HepG2 (cell line): ENCODE results near the gene FER1L5. TPM values are rescaled to one million over a fixed set of nuclear protein-coding genes. Genes with fewer than 3 reads are reported as not detected.

Experiments used
- GATAD2A ChIP-seq: IDR thresholded peaks from 2 replicates; pipeline ENCODE4 v1.6.1; 2016
- HDAC6 ChIP-seq: fragments of 200-600 bp; sonication (generic); IDR thresholded peaks from 2 replicates; pipeline ENCODE4 v1.7.0; 2017; ENCODE audit warnings: mild to moderate bottlenecking, antibody characterized with exemption, low read length, low read depth
- HNF1B ChIP-seq: sonication (generic); formaldehyde crosslinking; IDR thresholded peaks from 2 replicates; pipeline ENCODE4 v1.5.1; 2020; ENCODE audit warnings: mild to moderate bottlenecking, moderate library complexity, missing genetic modification reagents
- KMT2B ChIP-seq: IDR thresholded peaks from 2 replicates; pipeline ENCODE4 v1.6.1; 2016; ENCODE audit warnings: missing genetic modification reagents, missing compliant biosample characterization
- PATZ1 ChIP-seq: sonication (generic); formaldehyde crosslinking; IDR thresholded peaks from 2 replicates; pipeline ENCODE4 v1.4.0; 2020; ENCODE audit warnings: missing genetic modification reagents
- PRDM15 ChIP-seq: sonication (generic); formaldehyde crosslinking; IDR thresholded peaks from 2 replicates; pipeline ENCODE4 v1.4.0; 2020; ENCODE audit warnings: missing genetic modification reagents
- STAG1 ChIP-seq: sonication (generic); formaldehyde crosslinking; IDR thresholded peaks from 2 replicates; pipeline ENCODE4 v1.4.0; 2020; ENCODE audit warnings: missing genetic modification reagents
- TRAFD1 ChIP-seq: sonication (generic); formaldehyde crosslinking; IDR thresholded peaks from 2 replicates; pipeline ENCODE4 v1.5.1; 2020; ENCODE audit warnings: missing genetic modification reagents, mild to moderate bottlenecking, borderline replicate concordance
- ZBTB49 ChIP-seq: sonication (generic); formaldehyde crosslinking; IDR thresholded peaks from 2 replicates; pipeline ENCODE4 v1.4.0; 2020; ENCODE audit warnings: missing genetic modification reagents, borderline replicate concordance
- ZFP91 ChIP-seq: sonication (generic); formaldehyde crosslinking; IDR thresholded peaks from 2 replicates; pipeline ENCODE4 v1.9.0; 2022; ENCODE audit warnings: missing genetic modification reagents, mild to moderate bottlenecking, borderline replicate concordance
- ZMYM3 ChIP-seq: sonication (generic); formaldehyde crosslinking; IDR thresholded peaks from 2 replicates; pipeline ENCODE4 v1.5.1; 2020; ENCODE audit warnings: mild to moderate bottlenecking, missing genetic modification reagents
- ZNF34 ChIP-seq: sonication (generic); formaldehyde crosslinking; IDR thresholded peaks from 2 replicates; pipeline ENCODE4 v1.4.0; 2020; ENCODE audit warnings: mild to moderate bottlenecking, missing genetic modification reagents, borderline replicate concordance
- ZNF761 ChIP-seq: sonication (generic); formaldehyde crosslinking; conservative IDR thresholded peaks from 2 replicates; pipeline ENCODE4 v1.4.0; 2020; ENCODE audit warnings: mild to moderate bottlenecking, missing genetic modification reagents
- ZNF768 ChIP-seq: sonication (generic); formaldehyde crosslinking; IDR thresholded peaks from 2 replicates; pipeline ENCODE4 v1.4.0; 2020; ENCODE audit warnings: missing genetic modification reagents
- polyA plus RNA-seq, 8 experiments: library from polyadenylated mRNA; depleted of rRNA in 3 of 8; stranded (reverse) in 7 of 8; unstranded in 1 of 8; fragments of >200 nt; fragmentation: Illumina TruSeq in 4 of 8; extraction: Trizol in 4 of 8; gene quantifications; 2 replicates each; pipeline versions ENCODE4 v1.2.1 to v1.2.3, GENCODE V29; 2011 to 2016; ENCODE audit warnings: low read depth in 4 of 8, missing spikeins in 1 of 8, mixed read lengths in 1 of 8; ENCODE audit not compliant: insufficient read depth in 1 of 8
- total RNA-seq, 5 experiments: library from RNA; depleted of rRNA; stranded (reverse); fragments of >200 nt; fragmentation: Illumina TruSeq; extraction: Trizol; gene quantifications; 2 replicates each; pipeline ENCODE4 v1.2.3, GENCODE V29; 2016; ENCODE audit warnings: low read depth in 1 of 5

Gene FER1L5
- total and polyA plus RNA-seq, 2 of the 13 experiments (the other 11 are each of a cell fraction or from before 2014, with no cell fraction given), result 0.02 to 0.08 TPM

- 0 out of 2 replicates have a peak, but pooled peaks have one; percentile 16 for TF ChIP-seq TRAFD1 (CRISPR knock-in tag)
- TF ChIP-seq GATAD2A (CRISPR knock-in tag), result no peak
- peak; percentile 13; the same call in 1 of the 2 replicates for TF ChIP-seq ZFP91 (CRISPR knock-in tag)
- TF ChIP-seq PRDM15 (CRISPR knock-in tag), result no peak
- peak; percentile 89 for TF ChIP-seq ZMYM3
- peak; percentile 80; the same call in 1 of the 2 replicates for TF ChIP-seq HDAC6
- no peak for TF ChIP-seq ZNF34 (CRISPR knock-in tag)
- TF ChIP-seq KMT2B (CRISPR knock-in tag), result no peak
- no peak for TF ChIP-seq HNF1B (CRISPR knock-in tag)
- TF ChIP-seq ZNF761, result no peak
- peak; percentile 28; the same call in 1 of the 2 replicates for TF ChIP-seq PATZ1 (CRISPR knock-in tag)
- TF ChIP-seq ZBTB49, result no peak
- peak; percentile 96 for TF ChIP-seq ZNF768
- peak; percentile 58 for TF ChIP-seq STAG1 (CRISPR knock-in tag)
Measured at GRCh38 chr2:96602330-96602823, 40.2 kb upstream of the FER1L5 start (continued).
